Keratinocyte (primary cell): Measurements from ENCODE around the gene NTF4. TPM values are rescaled to one million over a fixed set of nuclear protein-coding genes. Genes with fewer than 3 reads are reported as not detected.

Experiments used
- DNase-seq: peaks from one replicate; pipeline ENCODE4 v3.0.0-alpha.2; 2011; ENCODE audit warnings: low read depth, missing footprints, low spot score
- FAIRE-seq: peaks from 2 replicates; lab custom pipeline; 2011; peaks lifted over from hg19 to GRCh38; lab: Jason Lieb, UNC
- H2AFZ ChIP-seq: 2 replicates; pipeline ENCODE4 v1.6.0; 2012; ENCODE audit warnings: low read length, control low read depth, inconsistent platforms; ENCODE audit not compliant: control insufficient read depth
- H3K27ac ChIP-seq: 2 replicates; pipeline ENCODE4 v1.5.1; 2011; ENCODE audit warnings: low read length; ENCODE audit not compliant: control insufficient read depth, insufficient read depth
- H3K27me3 ChIP-seq: 3 replicates; pipeline ENCODE4 v1.6.0; 2011; ENCODE audit warnings: low read length; ENCODE audit not compliant: control insufficient read depth, insufficient read depth; ENCODE audit errors: extremely low read depth
- H3K36me3 ChIP-seq, 2 experiments: 2 replicates in 1 of 2; 3 replicates in 1 of 2; pipeline ENCODE4 v1.5.1; 2011; ENCODE audit warnings: low read length in 2 of 2, mild to moderate bottlenecking in 1 of 2; ENCODE audit not compliant: control insufficient read depth in 2 of 2, insufficient read depth in 2 of 2; ENCODE audit errors: extremely low read depth in 1 of 2
- H3K4me1 ChIP-seq: 3 replicates; pipeline ENCODE4 v1.5.1; 2011; ENCODE audit warnings: low read length; ENCODE audit not compliant: control insufficient read depth, insufficient read depth; ENCODE audit errors: extremely low read depth
- H3K4me2 ChIP-seq: 3 replicates; pipeline ENCODE4 v1.6.0; 2011; ENCODE audit warnings: low read depth, low read length; ENCODE audit not compliant: control insufficient read depth, insufficient read depth; ENCODE audit errors: extremely low read depth
- H3K4me3 ChIP-seq, 3 experiments: fragments of 200-600 bp in 1 of 3; sonication (generic) in 1 of 3; 2 replicates in 2 of 3; 3 replicates in 1 of 3; pipeline ENCODE4 v1.5.1; 2011 to 2016; ENCODE audit warnings: low read length in 3 of 3, mild to moderate bottlenecking in 3 of 3, control low read depth in 2 of 3, inconsistent platforms in 1 of 3, low read depth in 1 of 3, mixed read lengths in 1 of 3, mixed run types in 1 of 3, moderate library complexity in 1 of 3; ENCODE audit not compliant: control insufficient read depth in 2 of 3, insufficient read depth in 2 of 3; ENCODE audit errors: extremely low read depth in 1 of 3
- H3K79me2 ChIP-seq: 2 replicates; pipeline ENCODE4 v1.6.0; 2012; ENCODE audit warnings: low read length; ENCODE audit not compliant: control insufficient read depth, insufficient read depth
- H3K9ac ChIP-seq: 3 replicates; pipeline ENCODE4 v1.6.0; 2011; ENCODE audit warnings: low read length; ENCODE audit not compliant: control insufficient read depth, insufficient read depth; ENCODE audit errors: extremely low read depth
- H3K9me1 ChIP-seq: 3 replicates; pipeline ENCODE4 v1.6.0; 2011; ENCODE audit warnings: low read length; ENCODE audit not compliant: control insufficient read depth, insufficient read depth; ENCODE audit errors: extremely low read depth
- H3K9me3 ChIP-seq: 2 replicates; pipeline ENCODE4 v1.5.1; 2012; ENCODE audit warnings: low read depth, low read length; ENCODE audit not compliant: control insufficient read depth
- H4K20me1 ChIP-seq: 3 replicates; pipeline ENCODE4 v1.6.0; 2011; ENCODE audit warnings: low read length; ENCODE audit not compliant: control insufficient read depth, insufficient read depth; ENCODE audit errors: extremely low read depth
- EZH2 ChIP-seq: IDR thresholded peaks from one replicate; pipeline ENCODE4 v1.6.1; 2012; ENCODE audit warnings: inconsistent platforms, mild to moderate bottlenecking, low read length, moderate library complexity
- dilution Hi-C: fragments of 300-500 bp; cut with MboI; formaldehyde crosslinking; loops from one replicate; pipeline ENCODE4 v1.7.0; 2020; ENCODE audit warnings: low sequenced_read_pairs; ENCODE audit not compliant: extremely low pct_ligation_motif_present
- polyA plus RNA-seq, 5 experiments: library from polyadenylated mRNA; depleted of rRNA in 3 of 5; stranded (reverse) in 3 of 5; stranded (forward) in 1 of 5; unstranded in 1 of 5; fragments of >200 nt; gene quantifications; 1 replicate in 1 of 5; 2 replicates in 3 of 5; 3 replicates in 1 of 5; pipeline versions ENCODE4 v1.2.1 to v1.2.3, GENCODE V29; 2011 to 2012; ENCODE audit warnings: missing spikeins in 2 of 5, low read depth in 1 of 5, low replicate concordance in 1 of 5
- TF ChIP-seq, protein P1 (sequence below), 3 experiments: IDR thresholded peaks in 1 of 3; conservative IDR thresholded peaks in 1 of 3; optimal IDR thresholded peaks in 1 of 3; 2 replicates in 2 of 3; 3 replicates in 1 of 3; pipeline versions ENCODE3 to v1.5.1; 2011; ENCODE audit warnings: low read length in 3 of 3, mild to moderate bottlenecking in 3 of 3, moderate library complexity in 2 of 3, control low read depth in 1 of 3, inconsistent platforms in 1 of 3; ENCODE audit not compliant: insufficient read depth in 2 of 3; ENCODE audit errors: extremely low read depth in 1 of 3

Gene NTF4
- polyA plus RNA-seq, 1 donor (not counting 4 experiments of a cell fraction or from before 2014, with no cell fraction given) = 8.3 TPM

GRCh38 chr19:49081273-49081672, 16.7 kb upstream of the NTF4 start:
- Histone ChIP-seq H3K9me1 (no peaks in the 10 kb centered on the region), H3K4me1 (peaks cover 4% of the 10 kb centered on the region), H3K9me3 (no peaks in the 10 kb centered on the region), H3K4me2 (no peak overlapping the region), H3K36me3 (no peaks in the 10 kb centered on the region), H2AFZ (no peak overlapping the region), H3K79me2 (peaks cover 10% of the 10 kb centered on the region), H3K27me3 (no peaks in the 10 kb centered on the region), H4K20me1 (no peaks in the 10 kb centered on the region), H3K9ac (no peak overlapping the region), H3K4me3 (no peak overlapping the region), H3K27ac (no peak overlapping the region)
- dilution Hi-C loops = no loop called here
- TF ChIP-seq, protein P1, sequence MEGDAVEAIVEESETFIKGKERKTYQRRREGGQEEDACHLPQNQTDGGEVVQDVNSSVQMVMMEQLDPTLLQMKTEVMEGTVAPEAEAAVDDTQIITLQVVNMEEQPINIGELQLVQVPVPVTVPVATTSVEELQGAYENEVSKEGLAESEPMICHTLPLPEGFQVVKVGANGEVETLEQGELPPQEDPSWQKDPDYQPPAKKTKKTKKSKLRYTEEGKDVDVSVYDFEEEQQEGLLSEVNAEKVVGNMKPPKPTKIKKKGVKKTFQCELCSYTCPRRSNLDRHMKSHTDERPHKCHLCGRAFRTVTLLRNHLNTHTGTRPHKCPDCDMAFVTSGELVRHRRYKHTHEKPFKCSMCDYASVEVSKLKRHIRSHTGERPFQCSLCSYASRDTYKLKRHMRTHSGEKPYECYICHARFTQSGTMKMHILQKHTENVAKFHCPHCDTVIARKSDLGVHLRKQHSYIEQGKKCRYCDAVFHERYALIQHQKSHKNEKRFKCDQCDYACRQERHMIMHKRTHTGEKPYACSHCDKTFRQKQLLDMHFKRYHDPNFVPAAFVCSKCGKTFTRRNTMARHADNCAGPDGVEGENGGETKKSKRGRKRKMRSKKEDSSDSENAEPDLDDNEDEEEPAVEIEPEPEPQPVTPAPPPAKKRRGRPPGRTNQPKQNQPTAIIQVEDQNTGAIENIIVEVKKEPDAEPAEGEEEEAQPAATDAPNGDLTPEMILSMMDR (optimal IDR thresholded peaks at IDR 0.05 in 1 of 3, IDR thresholded peaks at IDR 0.05 in 1 of 3, conservative IDR thresholded peaks at IDR 0.05 in 1 of 3; ENCODE audit: extremely low read depth in 1 of 3, insufficient read depth in 2 of 3, low read length in 3 of 3) = no peak
- TF ChIP-seq EZH2 = no peak
- FAIRE-seq (no peak), DNase-seq (no peak)

- Histone ChIP-seq H2AFZ (no peak overlapping the region), H3K9me1 (no peaks in the 10 kb centered on the region), H3K27ac (no peak overlapping the region), H3K4me1 (peaks cover 4% of the 10 kb centered on the region), H3K4me3 (no peak overlapping the region), H3K9ac (no peak overlapping the region), H3K4me2 (no peak overlapping the region), H3K27me3 (no peaks in the 10 kb centered on the region), H3K79me2 (peaks cover 2% of the 10 kb centered on the region), H3K36me3 (no peaks in the 10 kb centered on the region), H4K20me1 (no peaks in the 10 kb centered on the region), H3K9me3 (no peaks in the 10 kb centered on the region)
- DNase-seq (no peak), FAIRE-seq (no peak)
- dilution Hi-C loops = no loop called here
- TF ChIP-seq EZH2 = no peak
- TF ChIP-seq, protein P1 (optimal IDR thresholded peaks at IDR 0.05 in 1 of 3, IDR thresholded peaks at IDR 0.05 in 1 of 3, conservative IDR thresholded peaks at IDR 0.05 in 1 of 3; ENCODE audit: extremely low read depth in 1 of 3, insufficient read depth in 2 of 3, low read length in 3 of 3) = no peak
Observed at GRCh38 chr19:49080392-49080791, 15.8 kb upstream of the NTF4 start.
